ENCODE results near the gene PBLD.

Gene PBLD

DNA sequence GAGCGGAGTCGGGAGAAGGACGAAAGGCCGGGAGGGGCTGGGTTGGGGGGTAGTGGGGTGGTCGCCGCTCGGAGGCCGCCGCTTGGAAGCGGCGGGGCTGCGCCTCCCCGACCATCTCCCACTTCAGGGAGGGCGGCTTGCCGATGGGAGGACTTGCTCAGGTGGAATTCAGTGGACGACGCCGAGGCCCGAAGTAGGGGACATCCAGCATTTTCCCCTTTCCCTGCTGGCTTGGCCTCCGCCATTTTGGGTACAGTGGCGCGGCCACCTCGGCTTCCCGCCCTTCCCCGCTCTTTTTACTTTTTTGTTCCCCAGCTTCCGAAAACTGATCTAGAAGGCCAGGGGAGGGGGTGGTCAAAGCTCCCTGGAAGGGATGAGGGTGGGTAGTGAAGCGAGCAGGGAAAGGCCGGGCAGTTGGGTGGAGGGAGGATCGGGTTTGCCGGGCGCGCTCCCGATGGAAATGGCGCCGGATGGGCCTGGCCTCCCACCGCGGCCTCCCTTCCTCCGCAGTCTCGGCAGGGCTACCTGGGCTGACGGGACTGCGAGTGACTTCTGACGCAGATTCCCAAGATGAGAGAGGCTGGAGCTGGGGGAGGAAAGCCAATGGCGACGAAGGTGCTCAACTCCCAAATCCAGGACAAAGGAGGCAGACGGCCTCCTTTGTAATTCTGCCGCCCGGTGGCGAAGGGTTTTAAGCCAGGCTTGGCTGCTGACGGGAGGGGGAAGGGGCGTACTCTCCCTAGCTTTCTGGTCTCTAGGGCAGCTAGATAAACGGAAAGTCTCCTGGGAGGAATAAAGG lies at the start of gene PBLD:
Gene PBLD, minus strand, starts transcription at position 670 of the 799 bp plus-strand sequence. CDS start 26,084 bp downstream, outside the sequence.
- no peak for FAIRE-seq

- no peak for FAIRE-seq
These were observed 38.9 kb upstream of the PBLD start for GRCh38 chr10:68371604-68372003.

DNA sequence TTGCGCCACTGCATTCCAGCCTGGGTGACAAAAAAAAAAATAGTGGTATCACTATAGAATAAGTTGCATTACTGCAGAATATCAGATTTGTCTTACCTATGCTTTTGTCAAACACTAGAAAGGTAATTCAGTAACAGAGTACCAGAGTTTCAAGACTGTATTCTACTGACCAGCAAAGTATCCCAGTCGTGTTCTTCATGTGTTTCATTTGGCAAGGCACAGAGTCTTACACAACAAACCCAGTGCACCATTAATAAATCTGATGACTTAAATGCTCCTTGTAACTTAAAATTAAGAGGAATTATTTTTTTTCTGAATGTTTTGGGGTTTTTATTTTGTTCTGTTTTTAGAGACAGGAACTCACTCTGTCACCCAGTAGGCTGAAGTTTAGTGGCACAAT lies 34.4 kb upstream of the PBLD start:
- no peak for FAIRE-seq

GRCh38 chr10:68366600-68366999 lies 33.9 kb upstream of the PBLD start:
- no peak for FAIRE-seq

DNA sequence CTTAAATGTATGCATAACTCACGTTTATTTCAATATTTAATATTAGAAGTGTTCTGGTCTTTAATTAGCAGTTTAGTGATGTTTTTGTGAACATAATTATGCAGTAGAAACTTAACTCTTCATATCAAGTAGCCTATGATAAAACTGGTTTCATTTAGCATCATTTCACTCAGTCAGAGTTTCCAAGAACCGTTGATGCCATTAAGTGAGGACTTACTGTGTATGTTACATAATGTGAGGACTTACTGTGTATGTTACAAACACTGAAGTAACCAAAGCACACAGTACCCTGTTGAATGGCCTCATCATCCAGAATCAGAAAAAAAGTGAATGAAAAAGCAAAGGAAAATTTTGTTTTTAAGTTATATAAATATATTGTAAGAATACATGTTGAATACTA lies 32.9 kb upstream of the PBLD start:
- no peak for FAIRE-seq

DNA sequence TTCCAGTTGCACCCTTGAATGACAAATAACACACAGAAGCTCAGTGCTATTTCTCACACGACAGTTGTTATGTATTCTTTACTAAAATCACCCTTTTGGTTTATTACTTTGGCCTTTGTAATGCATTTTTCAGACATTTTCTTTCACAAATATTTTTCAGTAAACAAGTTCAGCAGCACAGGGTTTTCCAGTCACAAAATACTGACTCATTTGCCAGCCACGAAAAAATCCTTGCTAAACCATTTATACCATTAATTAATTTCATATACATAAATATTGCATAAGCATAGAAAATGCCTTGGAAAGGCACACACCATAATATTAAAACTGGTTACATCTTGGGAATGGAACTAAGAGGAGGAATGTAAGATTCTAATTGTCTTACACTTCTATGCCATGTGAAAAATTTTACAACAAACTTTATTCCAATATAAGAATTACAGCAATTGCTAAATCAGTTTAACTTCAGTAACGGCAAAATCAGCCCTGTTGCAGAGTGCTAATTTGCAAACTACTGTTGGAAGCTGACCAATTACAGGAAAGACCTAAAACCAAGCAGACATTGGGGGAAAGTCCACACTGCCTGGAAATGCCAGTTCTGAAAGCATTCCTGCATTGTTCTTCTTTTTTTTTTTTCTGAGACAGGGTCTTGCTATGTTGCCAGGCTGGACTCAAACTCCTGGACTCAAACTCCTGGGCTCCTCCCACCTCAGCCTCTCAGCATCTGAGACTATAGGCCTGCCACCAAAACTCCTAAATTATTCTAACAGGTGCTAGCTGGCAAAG lies 31.6 kb upstream of the PBLD start:
- no peak for FAIRE-seq

DNA sequence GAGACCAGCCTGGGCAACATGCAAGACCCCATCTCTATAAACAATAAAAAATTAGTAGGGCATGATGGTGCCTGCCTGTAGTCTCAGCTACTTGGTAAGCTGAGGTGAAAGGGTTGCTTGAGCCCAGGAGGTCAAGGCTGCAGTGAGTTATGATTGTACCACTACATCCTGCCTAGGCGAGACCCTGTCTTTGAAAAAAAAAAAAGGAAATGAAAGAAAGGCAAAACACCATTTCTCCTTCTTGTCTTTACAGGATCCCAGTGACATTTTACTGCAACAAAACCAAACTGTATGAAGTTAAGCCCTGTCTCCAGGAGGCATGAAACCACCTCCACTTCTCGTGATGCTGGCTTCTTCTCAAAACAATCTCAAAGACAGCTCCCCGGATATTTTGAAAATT lies 29.9 kb upstream of the PBLD start:
- no peak for FAIRE-seq

- no peak for FAIRE-seq
These were observed 26.5 kb upstream of the PBLD start for GRCh38 chr10:68359189-68359588.

DNA sequence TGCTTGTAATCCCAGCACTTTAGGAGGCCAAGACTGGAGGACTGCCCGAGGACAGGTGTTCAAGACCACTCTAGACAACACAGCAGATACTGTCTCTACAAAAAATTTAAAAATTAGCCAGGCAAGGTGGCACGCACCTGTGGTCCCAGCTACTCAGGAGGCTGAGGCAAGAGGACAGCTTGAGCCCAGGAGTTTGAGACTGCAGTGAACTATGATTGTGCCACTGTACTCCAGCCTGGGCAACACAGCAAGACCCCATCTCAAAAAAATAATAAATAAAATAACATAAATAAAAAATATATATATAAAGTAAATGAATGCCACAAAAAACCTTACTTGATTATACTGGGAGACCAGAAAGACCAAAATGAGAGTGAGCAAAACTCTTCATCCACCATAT lies 20.8 kb upstream of the PBLD start:
- no peak for FAIRE-seq

- no peak for FAIRE-seq
These were observed 15.6 kb upstream of the PBLD start for GRCh38 chr10:68348265-68348741.

GRCh38 chr10:68346774-68347173 lies 14.0 kb upstream of the PBLD start:
- no peak for FAIRE-seq

DNA sequence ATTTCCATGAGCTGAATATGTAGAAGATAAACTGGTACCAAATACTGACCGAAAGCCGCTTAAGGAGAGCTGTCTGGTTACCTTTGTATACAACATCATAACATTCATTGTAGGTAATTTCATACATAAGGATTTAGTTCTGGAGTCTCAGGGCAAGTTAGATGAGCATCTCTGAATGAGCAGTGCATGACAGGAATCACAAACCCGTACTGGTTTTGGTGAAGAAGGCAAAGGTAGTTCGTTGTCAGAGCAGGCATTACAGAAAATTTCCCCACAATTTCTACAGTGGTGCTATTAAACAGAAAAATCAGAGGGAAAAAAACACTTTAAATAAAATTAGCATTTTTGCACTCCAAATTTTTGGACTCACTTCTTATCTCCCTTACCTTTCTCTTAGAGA lies 12.9 kb upstream of the PBLD start:
- FAIRE-seq = no peak

- no peak for FAIRE-seq
These were observed 10.3 kb upstream of the PBLD start for GRCh38 chr10:68342909-68343516.

DNA sequence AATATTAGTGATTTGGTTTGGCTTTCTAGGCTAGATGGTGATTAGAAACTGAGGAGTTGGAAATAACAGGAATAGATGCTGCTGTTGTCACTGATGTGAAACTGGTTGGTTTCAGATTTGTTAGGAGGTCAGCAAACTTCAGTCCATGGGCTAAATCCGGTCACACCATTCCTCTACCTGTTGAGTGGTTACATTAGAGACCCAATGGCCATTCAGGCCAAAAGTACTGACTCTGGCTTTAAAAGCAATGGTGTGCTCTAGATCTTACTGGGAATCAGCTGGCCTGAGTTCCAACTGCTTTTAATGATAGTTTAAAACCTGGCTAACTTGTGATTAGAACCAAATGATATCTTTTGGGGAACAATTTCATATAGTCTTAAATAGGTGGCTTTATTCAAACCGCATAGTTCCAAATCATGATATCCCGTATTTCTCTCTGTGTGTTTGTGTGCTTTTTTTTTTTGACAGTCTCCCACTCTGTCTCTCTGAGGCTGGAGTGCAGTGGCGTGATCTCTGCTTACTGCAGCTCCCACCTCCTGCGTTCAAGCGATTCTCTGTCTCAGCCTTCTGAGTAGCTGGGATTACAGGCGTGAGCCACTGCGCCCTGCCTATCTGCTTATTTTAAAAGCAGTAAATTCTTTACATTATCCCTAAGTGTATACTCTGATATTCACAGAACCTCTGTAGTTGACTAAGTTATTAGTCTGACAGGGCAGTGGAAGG lies 7.8 kb upstream of the PBLD start:
- no peak for FAIRE-seq

GRCh38 chr10:68336754-68337351 lies 4.1 kb upstream of the PBLD start:
- peak; percentile 5 for FAIRE-seq

DNA sequence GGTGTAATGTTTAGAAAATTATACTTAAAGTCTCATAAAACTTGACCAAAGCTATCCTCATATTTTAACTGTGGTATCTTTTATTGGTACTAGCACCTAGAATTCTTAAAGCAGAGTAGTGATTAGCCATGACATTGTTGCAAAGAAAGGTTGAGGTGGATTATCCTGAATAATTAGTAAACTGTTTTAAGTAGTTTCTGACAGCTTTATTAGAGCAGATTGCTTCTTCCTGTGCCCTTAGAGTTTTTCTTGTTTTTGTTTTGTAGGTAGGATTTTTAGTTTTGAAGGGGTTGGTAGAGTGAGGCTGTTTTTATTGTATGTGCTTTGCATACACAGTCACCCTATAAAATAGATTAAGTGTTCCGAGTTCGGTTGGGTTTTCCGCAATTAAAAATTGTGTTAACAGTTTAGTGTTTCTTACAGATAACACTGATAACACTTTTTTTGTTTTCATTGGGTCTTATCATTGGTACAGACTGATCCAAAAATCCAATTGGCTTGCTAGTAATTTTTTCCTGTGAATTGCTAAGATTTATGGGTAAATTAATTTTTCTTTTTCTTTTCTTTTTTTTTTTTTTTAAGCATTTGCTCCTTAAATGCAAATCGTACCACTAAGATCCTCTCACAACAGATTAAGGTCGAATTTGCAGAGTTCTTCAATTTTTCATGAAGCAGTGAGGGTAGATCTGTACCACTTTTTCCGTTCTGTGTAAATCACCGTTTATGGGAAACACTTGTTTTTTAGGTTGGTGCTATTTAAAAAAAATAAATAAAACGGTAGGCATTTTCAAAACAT lies 2.1 kb upstream of the PBLD start:
- no peak for FAIRE-seq

DNA sequence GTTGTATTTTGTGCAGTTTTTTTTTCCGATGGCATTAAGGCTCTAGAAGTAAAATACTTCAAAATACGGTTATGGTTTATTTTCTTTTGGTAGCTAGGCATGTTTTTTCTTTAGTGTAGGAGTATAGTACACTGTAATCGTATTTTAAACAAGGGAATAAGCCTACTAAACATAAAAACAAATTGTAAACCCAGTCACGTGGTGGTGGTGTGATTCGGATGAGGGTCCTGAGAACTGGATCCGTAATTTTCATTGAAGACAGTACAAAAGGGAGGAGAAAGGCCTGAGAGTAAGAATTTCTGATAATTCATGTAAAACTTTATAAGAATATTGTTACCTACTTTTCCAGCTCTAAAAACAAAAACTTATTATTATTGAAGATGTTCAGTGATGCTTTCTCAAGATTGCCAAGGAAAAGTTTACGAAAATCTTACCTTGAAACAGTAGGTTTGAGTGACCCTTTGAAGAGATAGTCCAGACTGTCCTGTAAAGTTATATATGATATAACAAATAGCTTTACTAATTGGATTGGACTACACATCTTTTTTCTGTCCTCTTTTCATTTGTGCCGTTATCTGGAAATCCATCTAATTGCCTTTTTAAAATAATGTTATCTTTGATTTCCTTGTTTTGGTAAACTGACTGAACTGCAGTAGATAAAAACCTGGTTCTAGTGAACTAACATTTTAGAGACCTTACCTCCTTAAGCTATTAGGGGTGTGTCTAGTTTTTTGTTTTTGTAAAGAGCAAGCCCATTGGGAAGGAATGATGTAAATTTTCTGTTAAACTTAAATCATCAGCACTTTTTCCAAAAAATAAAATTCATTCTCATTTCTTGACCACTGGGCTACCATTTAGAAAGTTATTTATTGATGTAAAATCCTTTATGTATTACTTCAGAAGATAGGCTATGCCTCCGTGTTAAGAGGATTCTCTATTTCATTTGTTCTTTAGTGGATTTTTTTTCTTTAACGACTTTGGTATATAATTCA lies 1.0 kb upstream of the PBLD start:
- no peak for FAIRE-seq

DNA sequence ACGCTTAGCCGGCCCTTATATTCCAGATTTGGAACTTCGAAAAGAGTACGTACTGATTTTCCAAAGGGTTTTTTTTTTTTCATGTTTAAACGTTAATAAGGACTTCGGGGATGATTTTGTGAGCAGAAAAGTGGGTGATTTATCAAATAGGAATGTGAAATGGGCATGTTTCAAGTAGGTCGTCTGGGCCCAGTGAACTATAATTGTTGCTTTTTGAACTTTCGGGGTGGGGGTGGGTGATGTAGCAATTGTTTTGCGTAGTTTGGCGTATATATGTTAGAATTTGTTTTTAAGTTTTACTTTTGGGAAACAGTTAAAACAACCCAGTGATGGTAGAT lies 299 bp upstream of the PBLD start:
- FAIRE-seq = no peak

DNA sequence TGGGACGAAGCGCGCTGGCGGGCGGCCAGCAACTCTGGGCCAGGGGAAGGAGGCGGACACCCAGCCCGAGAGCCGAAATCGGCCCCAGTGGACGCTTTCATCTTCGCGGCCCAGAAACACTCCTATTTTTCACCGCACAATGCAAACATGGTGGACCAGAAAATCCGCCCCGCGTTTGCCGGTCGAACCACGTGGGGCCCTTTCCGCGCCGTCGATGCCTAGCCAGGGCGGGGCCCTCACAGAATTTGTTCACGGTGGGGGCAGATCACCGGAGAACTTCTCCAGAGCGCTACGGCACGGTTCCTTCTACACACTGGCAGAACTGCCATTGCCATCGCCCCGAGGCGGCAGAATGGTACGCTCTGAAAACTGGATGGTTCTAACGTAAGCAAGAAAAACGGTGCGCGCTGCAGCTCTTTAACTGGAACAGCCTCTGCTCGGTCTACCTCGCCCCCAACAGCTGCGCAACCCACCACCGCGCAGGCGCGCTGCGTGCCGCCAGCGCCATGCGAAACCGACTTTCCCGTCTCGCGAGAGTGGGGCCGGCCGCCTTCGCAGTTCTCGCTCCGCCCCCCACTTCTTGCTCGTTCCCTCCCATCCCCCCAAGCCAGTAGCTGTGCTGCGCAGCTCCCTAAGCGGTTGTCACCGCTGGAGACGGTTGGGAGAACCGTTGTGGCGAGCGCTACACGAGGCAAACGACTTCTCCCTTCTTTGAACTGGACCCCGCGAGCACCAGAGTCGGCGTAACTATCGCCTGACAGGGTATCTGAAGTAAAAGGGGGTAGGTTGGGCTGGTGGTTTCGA lies 1.1 kb downstream of the PBLD start, which contains the start of gene HNRNPH3:
Gene HNRNPH3, plus strand, starts transcription at position 610 of the 804 bp plus-strand sequence. CDS start 5,158 bp downstream, outside the sequence.
- no peak for FAIRE-seq

Data from islet of Langerhans (tissue), 1 donor.